T-helper 22 cell (primary cell): ENCODE measurements around the gene PDZD11.
"Not testable (repeated sequence)": the region's sequence is repeated elsewhere in the genome, so short reads cannot be mapped to it uniquely, and the experiment has no call there.

Source experiments
- DNase-seq: peaks from one replicate; pipeline ENCODE4 v3.0.0-alpha.2; 2020; ENCODE audit warnings: low read depth

PDZD11 gene

GRCh38 chrX:70257423-70258288 lies 32.1 kb downstream of the PDZD11 start:
- DNase-seq, result no peak

- no peak for DNase-seq
Measured at GRCh38 chrX:70255452-70255851, 34.3 kb downstream of the PDZD11 start.

- DNase-seq, result no peak
Measured at GRCh38 chrX:70254909-70255308, 34.8 kb downstream of the PDZD11 start.

GRCh38 chrX:70254063-70254400 lies 35.7 kb downstream of the PDZD11 start:
- no peak for DNase-seq

GRCh38 chrX:70253377-70254062 lies 36.2 kb downstream of the PDZD11 start:
- no peak for DNase-seq

- no peak for DNase-seq
Measured at GRCh38 chrX:70252491-70252890, 37.2 kb downstream of the PDZD11 start.

DNA sequence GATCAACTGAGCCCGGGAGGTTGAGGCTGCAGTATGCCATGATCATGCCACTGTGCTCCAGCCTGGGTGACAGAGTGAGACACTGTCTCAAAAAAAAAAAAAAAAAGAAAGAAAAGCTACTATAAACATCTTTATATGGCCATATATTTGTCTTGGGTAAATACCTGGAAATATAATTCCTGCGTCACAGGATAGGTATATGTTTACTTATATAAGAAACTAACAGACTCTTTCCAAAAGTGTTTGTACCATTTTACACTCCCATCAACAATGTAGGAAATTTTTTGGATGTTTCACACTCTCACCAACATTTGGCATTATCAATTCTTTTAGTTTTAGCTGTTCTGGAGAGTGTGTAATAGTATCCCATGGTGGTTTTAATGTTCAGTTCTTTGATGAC lies 42.5 kb downstream of the PDZD11 start:
- no peak for DNase-seq

GRCh38 chrX:70244881-70245280 lies 44.8 kb downstream of the PDZD11 start:
- DNase-seq, result no peak

GRCh38 chrX:70243601-70244000 lies 46.1 kb downstream of the PDZD11 start:
- not testable (repeated sequence) for DNase-seq

- DNase-seq, result no peak
Measured at GRCh38 chrX:70241501-70241900, 48.2 kb downstream of the PDZD11 start.

DNA sequence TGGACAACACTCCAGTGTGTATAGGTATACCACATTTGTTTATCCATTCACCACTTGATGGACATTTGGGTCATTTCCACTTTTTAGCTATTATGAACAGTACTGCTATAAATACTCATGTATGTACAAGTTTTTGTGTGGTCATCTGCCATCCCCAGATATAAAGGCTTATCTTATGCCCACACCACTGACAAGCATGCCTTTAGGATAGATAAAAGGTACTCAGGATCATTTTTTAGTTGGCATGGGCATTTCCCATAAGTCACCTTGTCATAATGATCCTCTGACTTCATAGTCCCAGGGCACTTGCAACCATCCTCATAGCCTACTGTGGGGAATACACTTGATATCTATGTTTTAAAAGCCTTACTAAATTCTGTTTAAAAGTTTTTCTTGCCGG lies 49.0 kb downstream of the PDZD11 start:
- no peak for DNase-seq
